HL-60 (cell line): ENCODE measurements around the gene SFPQ.

Source experiments
- DNase-seq, 2 experiments: peaks; one replicate each; pipeline ENCODE4 v3.0.0-alpha.2; 2010 to 2020; ENCODE audit warnings: low read depth in 1 of 2, low spot score in 1 of 2
- H3K27ac ChIP-seq: fragments of 250-450 bp; sonication (Bioruptor Pico); replicated peaks from 2 replicates; pipeline ENCODE4 v1.5.1; 2020; ENCODE audit warnings: mild to moderate bottlenecking, moderate library complexity
- H3K27me3 ChIP-seq: fragments of 250-450 bp; sonication (Bioruptor Pico); 2 replicates; pipeline ENCODE4 v1.5.1; 2021; ENCODE audit warnings: mild to moderate bottlenecking, moderate library complexity; ENCODE audit not compliant: insufficient read depth, poor library complexity, severe bottlenecking
- H3K4me3 ChIP-seq: replicated peaks from 2 replicates; pipeline ENCODE4 v1.5.1; 2011; ENCODE audit warnings: mild to moderate bottlenecking, control low read depth, low read length; ENCODE audit not compliant: insufficient read depth
- CTCF ChIP-seq: IDR thresholded peaks from one replicate; pipeline ENCODE4 v1.5.1; 2011; ENCODE audit warnings: low read length, control low read depth, inconsistent platforms; ENCODE audit not compliant: insufficient read depth
- GABPA ChIP-seq: IDR thresholded peaks from 2 replicates; pipeline ENCODE4 v1.6.1; 2012; ENCODE audit warnings: low read depth
- POLR2AphosphoS5 ChIP-seq: IDR thresholded peaks from 2 replicates; pipeline ENCODE4 v1.6.1; 2012; ENCODE audit warnings: low read depth
- SPI1 ChIP-seq: IDR thresholded peaks from 2 replicates; pipeline ENCODE4 v1.6.1; 2012; ENCODE audit warnings: low read depth, mild to moderate bottlenecking, borderline replicate concordance
- TF ChIP-seq, protein P1 (sequence below): IDR thresholded peaks from 2 replicates; pipeline ENCODE4 v1.6.1; 2012; ENCODE audit warnings: low read depth; ENCODE audit not compliant: insufficient replicate concordance

Gene SFPQ

GRCh38 chr1:35184495-35185199, 8.3 kb downstream of the SFPQ start:
- Histone ChIP-seq H3K4me3 (no peak overlapping the region), H3K27me3 (no peaks in the 10 kb centered on the region), H3K27ac (no peak overlapping the region)
- no peak for TF ChIP-seq GABPA
- TF ChIP-seq SPI1: no peak
- no peak for TF ChIP-seq POLR2AphosphoS5
- TF ChIP-seq, protein P1, sequence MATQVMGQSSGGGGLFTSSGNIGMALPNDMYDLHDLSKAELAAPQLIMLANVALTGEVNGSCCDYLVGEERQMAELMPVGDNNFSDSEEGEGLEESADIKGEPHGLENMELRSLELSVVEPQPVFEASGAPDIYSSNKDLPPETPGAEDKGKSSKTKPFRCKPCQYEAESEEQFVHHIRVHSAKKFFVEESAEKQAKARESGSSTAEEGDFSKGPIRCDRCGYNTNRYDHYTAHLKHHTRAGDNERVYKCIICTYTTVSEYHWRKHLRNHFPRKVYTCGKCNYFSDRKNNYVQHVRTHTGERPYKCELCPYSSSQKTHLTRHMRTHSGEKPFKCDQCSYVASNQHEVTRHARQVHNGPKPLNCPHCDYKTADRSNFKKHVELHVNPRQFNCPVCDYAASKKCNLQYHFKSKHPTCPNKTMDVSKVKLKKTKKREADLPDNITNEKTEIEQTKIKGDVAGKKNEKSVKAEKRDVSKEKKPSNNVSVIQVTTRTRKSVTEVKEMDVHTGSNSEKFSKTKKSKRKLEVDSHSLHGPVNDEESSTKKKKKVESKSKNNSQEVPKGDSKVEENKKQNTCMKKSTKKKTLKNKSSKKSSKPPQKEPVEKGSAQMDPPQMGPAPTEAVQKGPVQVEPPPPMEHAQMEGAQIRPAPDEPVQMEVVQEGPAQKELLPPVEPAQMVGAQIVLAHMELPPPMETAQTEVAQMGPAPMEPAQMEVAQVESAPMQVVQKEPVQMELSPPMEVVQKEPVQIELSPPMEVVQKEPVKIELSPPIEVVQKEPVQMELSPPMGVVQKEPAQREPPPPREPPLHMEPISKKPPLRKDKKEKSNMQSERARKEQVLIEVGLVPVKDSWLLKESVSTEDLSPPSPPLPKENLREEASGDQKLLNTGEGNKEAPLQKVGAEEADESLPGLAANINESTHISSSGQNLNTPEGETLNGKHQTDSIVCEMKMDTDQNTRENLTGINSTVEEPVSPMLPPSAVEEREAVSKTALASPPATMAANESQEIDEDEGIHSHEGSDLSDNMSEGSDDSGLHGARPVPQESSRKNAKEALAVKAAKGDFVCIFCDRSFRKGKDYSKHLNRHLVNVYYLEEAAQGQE: no peak
- no peak for TF ChIP-seq CTCF
- no peak for DNase-seq

DNA sequence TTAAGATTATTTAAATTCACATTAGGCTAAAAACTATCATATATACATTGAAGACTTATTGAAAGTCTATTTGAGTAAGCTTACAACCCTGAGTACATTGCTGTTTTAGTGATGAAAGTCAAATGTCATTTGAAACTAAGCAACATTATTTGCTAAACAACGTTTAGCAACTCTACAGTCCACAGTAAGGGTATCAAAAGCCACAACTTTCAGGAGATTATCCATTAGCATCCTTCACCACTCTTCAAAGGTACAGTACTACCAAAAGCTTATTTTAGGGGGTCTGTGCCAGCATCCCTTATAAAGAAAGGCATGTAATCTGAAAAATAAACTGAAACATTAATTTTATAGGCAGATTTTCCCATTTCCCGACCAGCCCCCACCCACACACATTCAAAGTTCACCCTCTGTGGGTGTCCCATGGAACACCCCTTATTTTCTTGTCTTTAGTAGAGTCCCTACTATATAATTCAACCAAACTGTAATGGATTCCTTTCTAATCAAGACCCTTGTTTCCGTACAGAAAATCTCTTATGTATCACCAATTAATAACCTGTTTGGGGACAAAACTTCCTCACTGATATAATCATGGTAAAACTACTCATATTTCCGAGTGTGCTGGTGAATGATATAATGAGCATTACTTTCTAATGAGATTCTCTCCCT, 11.0 kb downstream of the SFPQ start:
- no peak overlapping the region for H3K27ac ChIP-seq
- no peak for DNase-seq
- TF ChIP-seq GABPA: no peak
- no peak for TF ChIP-seq SPI1
- TF ChIP-seq CTCF: no peak
- no peak for TF ChIP-seq POLR2AphosphoS5
- TF ChIP-seq, protein P1: no peak
- no peak overlapping the region for H3K4me3 ChIP-seq
- no peaks in the 10 kb centered on the region for H3K27me3 ChIP-seq

- Histone ChIP-seq H3K27ac (no peak overlapping the region), H3K27me3 (no peaks in the 10 kb centered on the region), H3K4me3 (no peak overlapping the region)
- no peak for DNase-seq
- TF ChIP-seq, protein P1: no peak
- TF ChIP-seq POLR2AphosphoS5: peak; percentile 27; the same call in 1 of the 2 replicates
- no peak for TF ChIP-seq CTCF
- no peak for TF ChIP-seq GABPA
- no peak for TF ChIP-seq SPI1
Observed at GRCh38 chr1:35180776-35181374, 12.1 kb downstream of the SFPQ start.
